Measurements from ENCODE around the gene STXBP6.

Gene STXBP6

GRCh38 chr14:24889843-24890242 lies 160.1 kb downstream of the STXBP6 start:
- DNase-seq (ENCODE audit: low read depth in 3 of 3, low spot score in 1 of 3): no peak

- DNase-seq (ENCODE audit: low read depth in 3 of 3, low spot score in 1 of 3): no peak
These were observed 161.4 kb downstream of the STXBP6 start for GRCh38 chr14:24888532-24888931.

GRCh38 chr14:24887623-24888304 lies 162.2 kb downstream of the STXBP6 start:
- DNase-seq (ENCODE audit: low read depth in 3 of 3, low spot score in 1 of 3): no peak

GRCh38 chr14:24885410-24885913 lies 164.5 kb downstream of the STXBP6 start:
- no peak for DNase-seq (ENCODE audit: low read depth in 3 of 3, low spot score in 1 of 3)

- DNase-seq (ENCODE audit: low read depth in 3 of 3, low spot score in 1 of 3): no peak
These were observed 166.4 kb downstream of the STXBP6 start for GRCh38 chr14:24883576-24883975.

GRCh38 chr14:24881116-24881893 lies 168.6 kb downstream of the STXBP6 start:
- no peak for DNase-seq (ENCODE audit: low read depth in 3 of 3, low spot score in 1 of 3)

- no peak for DNase-seq (ENCODE audit: low read depth in 3 of 3, low spot score in 1 of 3)
These were observed 169.3 kb downstream of the STXBP6 start for GRCh38 chr14:24880689-24881088.

GRCh38 chr14:24879661-24880386 lies 170.1 kb downstream of the STXBP6 start:
- no peak for DNase-seq (ENCODE audit: low read depth in 3 of 3, low spot score in 1 of 3)

- no peak for DNase-seq (ENCODE audit: low read depth in 3 of 3, low spot score in 1 of 3)
These were observed 173.0 kb downstream of the STXBP6 start for GRCh38 chr14:24876996-24877395.

- no peak for DNase-seq (ENCODE audit: low read depth in 3 of 3, low spot score in 1 of 3)
These were observed 173.7 kb downstream of the STXBP6 start for GRCh38 chr14:24875991-24876878.

GRCh38 chr14:24875203-24875838 lies 174.6 kb downstream of the STXBP6 start:
- no peak for DNase-seq (ENCODE audit: low read depth in 3 of 3, low spot score in 1 of 3)

- DNase-seq (ENCODE audit: low read depth in 3 of 3, low spot score in 1 of 3): no peak
These were observed 175.3 kb downstream of the STXBP6 start for GRCh38 chr14:24874514-24875202.

- DNase-seq (ENCODE audit: low read depth in 3 of 3, low spot score in 1 of 3): no peak
These were observed 176.4 kb downstream of the STXBP6 start for GRCh38 chr14:24873551-24873950.

GRCh38 chr14:24870949-24871701 lies 178.8 kb downstream of the STXBP6 start:
- no peak for DNase-seq (ENCODE audit: low read depth in 3 of 3, low spot score in 1 of 3)

- no peak for DNase-seq (ENCODE audit: low read depth in 3 of 3, low spot score in 1 of 3)
These were observed 181.6 kb downstream of the STXBP6 start for GRCh38 chr14:24868389-24868788.

GRCh38 chr14:24866067-24866639 lies 183.8 kb downstream of the STXBP6 start:
- no peak for DNase-seq (ENCODE audit: low read depth in 3 of 3, low spot score in 1 of 3)

GRCh38 chr14:24863968-24864684 lies 185.8 kb downstream of the STXBP6 start:
- DNase-seq (ENCODE audit: low read depth in 3 of 3, low spot score in 1 of 3): no peak

- DNase-seq (ENCODE audit: low read depth in 3 of 3, low spot score in 1 of 3): no peak
These were observed 188.8 kb downstream of the STXBP6 start for GRCh38 chr14:24861083-24861630.
